AG08395 (cell line): ENCODE measurements around the gene PNPLA3.

Experiments used
- DNase-seq: peaks from one replicate; pipeline ENCODE4 v3.0.0; 2012; ENCODE audit warnings: mixed read lengths, low spot score

PNPLA3 gene

GRCh38 chr22:43994006-43994405, 70.4 kb downstream of the PNPLA3 start:
- no peak for DNase-seq

GRCh38 chr22:43994416-43994815, 70.8 kb downstream of the PNPLA3 start:
- no peak for DNase-seq

- no peak for DNase-seq
Measured at GRCh38 chr22:43995057-43995685, 71.6 kb downstream of the PNPLA3 start.

- DNase-seq = no peak
Measured at GRCh38 chr22:43995798-43996169, 72.2 kb downstream of the PNPLA3 start.

GRCh38 chr22:43996170-43996980, 72.8 kb downstream of the PNPLA3 start:
- no peak for DNase-seq

- no peak for DNase-seq
Measured at GRCh38 chr22:43996981-43997265, 73.3 kb downstream of the PNPLA3 start.
